Measurements from ENCODE around the gene PRSS1.
"Not testable (repeated sequence)": the region's sequence is repeated elsewhere in the genome, so short reads cannot be mapped to it uniquely, and the experiment has no call there.

PRSS1 gene

DNA sequence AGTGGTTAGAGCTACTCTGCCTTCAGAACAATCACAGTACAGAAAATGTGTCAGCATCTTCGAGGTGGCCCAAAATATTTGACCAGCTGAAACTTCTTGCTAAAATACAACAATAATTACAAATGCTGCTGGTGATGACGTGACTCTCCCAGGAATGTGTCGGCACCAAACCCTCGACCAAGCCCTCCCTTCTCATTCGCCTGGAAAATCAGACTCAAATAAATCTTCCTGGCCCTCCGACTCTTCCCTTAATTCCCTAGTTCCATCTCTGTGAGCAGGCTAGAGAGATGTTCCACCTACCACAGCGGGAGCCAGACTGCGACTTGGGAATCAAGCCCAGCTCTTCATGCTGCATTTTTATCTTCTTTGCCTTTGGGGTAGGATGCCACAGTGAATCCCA lies 25.6 kb downstream of the PRSS1 start:
- Histone ChIP-seq H3K4me2 (ENCODE audit: insufficient read depth, low read length) (no peak overlapping the region), H3K79me2 (ENCODE audit: insufficient read depth, low read length) (no peaks in the 10 kb centered on the region), H3K9me3 (ENCODE audit: insufficient read depth, low read length, severe bottlenecking) (no peaks in the 10 kb centered on the region), H3K36me3 (ENCODE audit: insufficient read depth, low read length) (no peaks in the 10 kb centered on the region), H3K4me1 (ENCODE audit: insufficient read depth, low read length) (no peaks in the 10 kb centered on the region), H2AFZ (ENCODE audit: low read depth, low read length) (no peak overlapping the region), H3K27ac (ENCODE audit: low read length) (no peak overlapping the region), H3K9ac (ENCODE audit: low read depth, low read length) (no peak overlapping the region), H3K4me3 (ENCODE audit: low read depth in 1 of 2, low read length in 2 of 2) (no peak overlapping the region), H3K27me3 (ENCODE audit: insufficient read depth, low read length, poor library complexity) (no peaks in the 10 kb centered on the region), H4K20me1 (ENCODE audit: insufficient read depth, low read length) (no peaks in the 10 kb centered on the region)
- TF ChIP-seq, protein P1, sequence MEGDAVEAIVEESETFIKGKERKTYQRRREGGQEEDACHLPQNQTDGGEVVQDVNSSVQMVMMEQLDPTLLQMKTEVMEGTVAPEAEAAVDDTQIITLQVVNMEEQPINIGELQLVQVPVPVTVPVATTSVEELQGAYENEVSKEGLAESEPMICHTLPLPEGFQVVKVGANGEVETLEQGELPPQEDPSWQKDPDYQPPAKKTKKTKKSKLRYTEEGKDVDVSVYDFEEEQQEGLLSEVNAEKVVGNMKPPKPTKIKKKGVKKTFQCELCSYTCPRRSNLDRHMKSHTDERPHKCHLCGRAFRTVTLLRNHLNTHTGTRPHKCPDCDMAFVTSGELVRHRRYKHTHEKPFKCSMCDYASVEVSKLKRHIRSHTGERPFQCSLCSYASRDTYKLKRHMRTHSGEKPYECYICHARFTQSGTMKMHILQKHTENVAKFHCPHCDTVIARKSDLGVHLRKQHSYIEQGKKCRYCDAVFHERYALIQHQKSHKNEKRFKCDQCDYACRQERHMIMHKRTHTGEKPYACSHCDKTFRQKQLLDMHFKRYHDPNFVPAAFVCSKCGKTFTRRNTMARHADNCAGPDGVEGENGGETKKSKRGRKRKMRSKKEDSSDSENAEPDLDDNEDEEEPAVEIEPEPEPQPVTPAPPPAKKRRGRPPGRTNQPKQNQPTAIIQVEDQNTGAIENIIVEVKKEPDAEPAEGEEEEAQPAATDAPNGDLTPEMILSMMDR (IDR thresholded peaks at IDR 0.05; ENCODE audit: borderline replicate concordance, extremely low read depth, low read length, poor library complexity, severe bottlenecking) = no peak
- TF ChIP-seq EZH2 (IDR thresholded peaks at IDR 0.05; ENCODE audit: borderline replicate concordance, low read depth, low read length, severe bottlenecking) = no peak
- no peak for ATAC-seq (ENCODE audit: insufficient read depth, low read depth)
- DNase-seq = no peak

DNA sequence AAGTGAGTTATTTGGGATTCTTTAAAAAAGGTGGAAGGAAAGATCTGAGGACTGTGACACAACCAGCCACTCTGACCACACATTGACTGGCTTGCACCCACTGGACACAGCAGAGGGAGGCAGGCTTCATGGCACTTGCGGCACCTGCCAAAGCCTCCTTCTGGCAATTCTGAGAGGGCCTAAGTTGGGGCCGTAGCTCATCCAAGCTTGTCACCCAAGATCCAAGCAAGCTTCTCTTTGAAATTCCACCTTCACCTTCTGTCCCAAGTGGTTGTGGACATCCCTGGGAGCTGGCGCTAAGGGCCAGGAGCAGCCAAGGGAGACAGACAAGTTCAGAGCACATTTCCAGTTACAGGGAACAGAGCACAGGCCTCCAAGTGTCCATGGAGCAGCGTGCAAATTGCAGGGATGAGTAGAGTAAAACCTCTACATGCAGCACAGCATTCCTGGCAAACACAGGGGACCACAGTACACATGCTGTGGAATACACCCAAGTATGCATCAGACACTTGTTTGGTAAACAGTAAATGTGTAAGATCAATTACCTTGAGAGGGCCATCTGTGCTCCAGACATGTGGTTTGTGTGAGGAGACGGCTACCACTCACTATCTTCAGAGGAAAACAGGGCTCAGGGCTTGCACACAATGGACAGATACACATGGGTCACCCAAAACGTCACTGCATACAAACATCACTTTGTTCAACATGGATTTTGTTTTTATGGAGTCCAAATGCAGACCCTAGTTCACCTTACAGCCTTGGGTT lies 26.3 kb downstream of the PRSS1 start:
- not testable (repeated sequence) for H3K27me3 ChIP-seq (ENCODE audit: insufficient read depth, low read length, poor library complexity); H3K9me3 ChIP-seq (ENCODE audit: insufficient read depth, low read length, severe bottlenecking); H3K4me1 ChIP-seq (ENCODE audit: insufficient read depth, low read length); H3K36me3 ChIP-seq (ENCODE audit: insufficient read depth, low read length); H4K20me1 ChIP-seq (ENCODE audit: insufficient read depth, low read length); H3K79me2 ChIP-seq (ENCODE audit: insufficient read depth, low read length); H3K4me3 ChIP-seq (ENCODE audit: low read depth in 1 of 2, low read length in 2 of 2); H3K9ac ChIP-seq (ENCODE audit: low read depth, low read length); H2AFZ ChIP-seq (ENCODE audit: low read depth, low read length); H3K4me2 ChIP-seq (ENCODE audit: insufficient read depth, low read length); ATAC-seq (ENCODE audit: insufficient read depth, low read depth); H3K27ac ChIP-seq (ENCODE audit: low read length); DNase-seq

DNA sequence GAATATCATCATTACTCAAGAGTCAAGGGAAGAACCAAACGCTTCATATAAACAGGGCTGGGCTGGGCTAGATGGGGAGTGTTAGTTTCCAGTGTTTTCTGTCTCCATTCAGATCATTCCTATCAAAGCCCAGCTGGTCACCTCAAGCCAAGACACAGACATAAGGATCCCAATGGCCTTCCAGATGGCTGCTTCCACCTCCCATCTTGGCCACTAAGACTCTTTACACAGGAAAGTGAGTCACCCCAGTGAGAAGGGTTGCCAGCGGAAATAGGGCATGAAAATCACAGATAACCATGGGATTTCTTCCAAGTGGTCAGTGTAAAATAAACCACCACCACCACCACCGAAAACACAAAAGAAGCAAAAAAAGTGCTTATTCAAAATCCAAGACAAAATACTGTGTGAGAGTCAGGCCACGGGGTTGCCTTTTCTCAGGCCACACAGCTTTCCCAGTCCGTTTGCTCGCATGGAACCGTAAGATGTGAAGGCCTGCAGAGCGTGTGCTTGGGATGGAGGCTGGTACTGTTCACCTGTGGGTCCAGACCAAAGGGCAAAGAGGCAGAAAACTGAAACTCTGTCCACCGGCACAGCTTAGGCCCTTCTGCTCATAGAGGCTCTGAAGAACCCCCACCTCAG lies 27.1 kb downstream of the PRSS1 start:
- no peak overlapping the region for H3K9ac ChIP-seq (ENCODE audit: low read depth, low read length)
- H3K27ac ChIP-seq (ENCODE audit: low read length) = no peak overlapping the region
- H3K79me2 ChIP-seq (ENCODE audit: insufficient read depth, low read length) = no peaks in the 10 kb centered on the region
- DNase-seq (no peak), ATAC-seq (ENCODE audit: insufficient read depth, low read depth) (no peak)
- H3K27me3 ChIP-seq (ENCODE audit: insufficient read depth, low read length, poor library complexity) = no peaks in the 10 kb centered on the region
- no peaks in the 10 kb centered on the region for H4K20me1 ChIP-seq (ENCODE audit: insufficient read depth, low read length)
- no peak overlapping the region for H3K4me2 ChIP-seq (ENCODE audit: insufficient read depth, low read length)
- no peak overlapping the region for H3K4me3 ChIP-seq (ENCODE audit: low read depth in 1 of 2, low read length in 2 of 2)
- no peak for TF ChIP-seq EZH2 (IDR thresholded peaks at IDR 0.05; ENCODE audit: borderline replicate concordance, low read depth, low read length, severe bottlenecking)
- TF ChIP-seq, protein P1 (IDR thresholded peaks at IDR 0.05; ENCODE audit: borderline replicate concordance, extremely low read depth, low read length, poor library complexity, severe bottlenecking) = no peak
- H2AFZ ChIP-seq (ENCODE audit: low read depth, low read length) = no peak overlapping the region
- no peaks in the 10 kb centered on the region for H3K36me3 ChIP-seq (ENCODE audit: insufficient read depth, low read length)
- no peaks in the 10 kb centered on the region for H3K9me3 ChIP-seq (ENCODE audit: insufficient read depth, low read length, severe bottlenecking)
- no peaks in the 10 kb centered on the region for H3K4me1 ChIP-seq (ENCODE audit: insufficient read depth, low read length)

DNA sequence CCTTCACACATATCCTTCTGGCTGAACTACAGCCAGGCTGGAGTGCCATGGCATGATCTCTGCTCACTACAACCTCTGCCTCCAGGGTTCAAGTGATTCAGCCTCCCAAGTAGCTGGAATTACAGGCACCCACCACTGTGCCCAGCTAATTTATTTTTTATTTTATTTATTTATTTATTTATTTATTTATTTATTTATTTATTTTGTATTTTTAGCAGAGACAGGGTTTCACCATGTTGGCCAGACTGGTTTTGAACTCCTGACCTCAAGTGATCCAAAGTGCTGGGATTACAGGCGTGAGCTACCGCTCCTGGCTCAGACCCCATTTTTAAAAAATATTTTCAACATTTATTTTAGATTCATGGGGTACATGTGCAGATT lies 27.6 kb downstream of the PRSS1 start:
- not testable (repeated sequence) for H3K9ac ChIP-seq (ENCODE audit: low read depth, low read length); H3K27ac ChIP-seq (ENCODE audit: low read length); DNase-seq; ATAC-seq (ENCODE audit: insufficient read depth, low read depth); H4K20me1 ChIP-seq (ENCODE audit: insufficient read depth, low read length); H2AFZ ChIP-seq (ENCODE audit: low read depth, low read length); H3K4me2 ChIP-seq (ENCODE audit: insufficient read depth, low read length); H3K4me1 ChIP-seq (ENCODE audit: insufficient read depth, low read length); H3K36me3 ChIP-seq (ENCODE audit: insufficient read depth, low read length); H3K4me3 ChIP-seq (ENCODE audit: low read depth in 1 of 2, low read length in 2 of 2); H3K79me2 ChIP-seq (ENCODE audit: insufficient read depth, low read length); H3K27me3 ChIP-seq (ENCODE audit: insufficient read depth, low read length, poor library complexity); H3K9me3 ChIP-seq (ENCODE audit: insufficient read depth, low read length, severe bottlenecking)
